NCI-H2227 treated with DMSO at 0.1 percent for 48 hours (cell line): Measurements from ENCODE around the gene CTSW.
A peak's percentile ranks its signal among the peaks of the same experiment; 100 is the strongest.

ENCODE experiments used
- DNase-seq: peaks from one replicate; lab custom pipeline; 2025; lab: John Stamatoyannopoulos, UW

Gene CTSW

GRCh38 chr11:65867284-65868071 is 12.2 kb upstream of the CTSW start:
- DNase-seq = no peak

GRCh38 chr11:65868076-65868667 is 11.5 kb upstream of the CTSW start:
- no peak for DNase-seq

GRCh38 chr11:65868907-65869306 is 10.7 kb upstream of the CTSW start:
- no peak for DNase-seq

GRCh38 chr11:65869643-65870306 is 9.9 kb upstream of the CTSW start:
- no peak for DNase-seq

GRCh38 chr11:65870307-65870658 is 9.4 kb upstream of the CTSW start:
- no peak for DNase-seq

GRCh38 chr11:65870706-65871681 is 8.6 kb upstream of the CTSW start:
- no peak for DNase-seq

GRCh38 chr11:65871811-65872548 is 7.7 kb upstream of the CTSW start:
- DNase-seq = no peak

GRCh38 chr11:65872586-65873317 is 6.9 kb upstream of the CTSW start, which contains the start of gene EFEMP2:
EFEMP2 (minus strand) TSS chr11:65872800; CDS start chr11:65872354, 446 bp downstream.
- no peak for DNase-seq

- DNase-seq = peak; percentile 90
Measured at GRCh38 chr11:65873318-65874156, 6.1 kb upstream of the CTSW start.

GRCh38 chr11:65880027-65880426 is 390 bp downstream of the CTSW start:
- no peak for DNase-seq

GRCh38 chr11:65880844-65881421 is 1.3 kb downstream of the CTSW start:
- DNase-seq = no peak

GRCh38 chr11:65882120-65883057 is 2.8 kb downstream of the CTSW start:
- DNase-seq = no peak

GRCh38 chr11:65883058-65883761 is 3.6 kb downstream of the CTSW start:
- no peak for DNase-seq

- DNase-seq = no peak
Measured at GRCh38 chr11:65883786-65884715, 4.4 kb downstream of the CTSW start.

GRCh38 chr11:65884716-65885092 is 5.1 kb downstream of the CTSW start:
- peak; percentile 65 for DNase-seq

GRCh38 chr11:65885231-65885630 is 5.6 kb downstream of the CTSW start:
- DNase-seq = no peak
